Measurements from ENCODE around the gene CHST3. TPM values are rescaled to one million over a fixed set of nuclear protein-coding genes. Genes with fewer than 3 reads are reported as not detected.

The CHST3 gene
- total RNA-seq, 1 donor, result 43.1 TPM

- peaks cover 15% of the 10 kb centered on the region for H3K4me1 ChIP-seq (ENCODE audit: insufficient read depth, low read length)
- no peaks in the 10 kb centered on the region for H3K36me3 ChIP-seq (ENCODE audit: insufficient read depth, low read length)
- H3K4me2 ChIP-seq (ENCODE audit: insufficient read depth, low read length), result peak overlapping the region; percentile 50
- no peak overlapping the region for H3K27ac ChIP-seq (ENCODE audit: low read depth, low read length)
- H3K27me3 ChIP-seq (ENCODE audit: insufficient read depth, low read length), result peaks cover 23% of the 10 kb centered on the region
- no peak overlapping the region for H2AFZ ChIP-seq (ENCODE audit: low read length)
- no peaks in the 10 kb centered on the region for H3K79me2 ChIP-seq (ENCODE audit: insufficient read depth, low read length)
- no peaks in the 10 kb centered on the region for H3K9me3 ChIP-seq (ENCODE audit: low read depth, low read length)
- H4K20me1 ChIP-seq (ENCODE audit: insufficient read depth, low read length), result no peaks in the 10 kb centered on the region
- peak overlapping the region; percentile 42 for H3K4me3 ChIP-seq (ENCODE audit: insufficient read depth, low read length)
- TF ChIP-seq, protein P1, sequence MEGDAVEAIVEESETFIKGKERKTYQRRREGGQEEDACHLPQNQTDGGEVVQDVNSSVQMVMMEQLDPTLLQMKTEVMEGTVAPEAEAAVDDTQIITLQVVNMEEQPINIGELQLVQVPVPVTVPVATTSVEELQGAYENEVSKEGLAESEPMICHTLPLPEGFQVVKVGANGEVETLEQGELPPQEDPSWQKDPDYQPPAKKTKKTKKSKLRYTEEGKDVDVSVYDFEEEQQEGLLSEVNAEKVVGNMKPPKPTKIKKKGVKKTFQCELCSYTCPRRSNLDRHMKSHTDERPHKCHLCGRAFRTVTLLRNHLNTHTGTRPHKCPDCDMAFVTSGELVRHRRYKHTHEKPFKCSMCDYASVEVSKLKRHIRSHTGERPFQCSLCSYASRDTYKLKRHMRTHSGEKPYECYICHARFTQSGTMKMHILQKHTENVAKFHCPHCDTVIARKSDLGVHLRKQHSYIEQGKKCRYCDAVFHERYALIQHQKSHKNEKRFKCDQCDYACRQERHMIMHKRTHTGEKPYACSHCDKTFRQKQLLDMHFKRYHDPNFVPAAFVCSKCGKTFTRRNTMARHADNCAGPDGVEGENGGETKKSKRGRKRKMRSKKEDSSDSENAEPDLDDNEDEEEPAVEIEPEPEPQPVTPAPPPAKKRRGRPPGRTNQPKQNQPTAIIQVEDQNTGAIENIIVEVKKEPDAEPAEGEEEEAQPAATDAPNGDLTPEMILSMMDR (IDR thresholded peaks at IDR 0.05; ENCODE audit: extremely low read depth, low read depth, low read length), result no peak
- no peak for DNase-seq (ENCODE audit: insufficient read length, low spot score, missing footprints)
Observed at GRCh38 chr10:71920540-71921323, 43.5 kb upstream of the CHST3 start.

GRCh38 chr10:71921324-71922027 lies 42.7 kb upstream of the CHST3 start:
- Histone ChIP-seq H3K27me3 (ENCODE audit: insufficient read depth, low read length) (peaks cover 23% of the 10 kb centered on the region), H2AFZ (ENCODE audit: low read length) (no peak overlapping the region), H3K27ac (ENCODE audit: low read depth, low read length) (no peak overlapping the region), H3K9me3 (ENCODE audit: low read depth, low read length) (no peaks in the 10 kb centered on the region), H3K79me2 (ENCODE audit: insufficient read depth, low read length) (no peaks in the 10 kb centered on the region), H3K4me2 (ENCODE audit: insufficient read depth, low read length) (peak overlapping the region; percentile 50), H4K20me1 (ENCODE audit: insufficient read depth, low read length) (no peaks in the 10 kb centered on the region), H3K36me3 (ENCODE audit: insufficient read depth, low read length) (no peaks in the 10 kb centered on the region), H3K4me1 (ENCODE audit: insufficient read depth, low read length) (peaks cover 15% of the 10 kb centered on the region), H3K4me3 (ENCODE audit: insufficient read depth, low read length) (no peak overlapping the region)
- no peak for DNase-seq (ENCODE audit: insufficient read length, low spot score, missing footprints)
- TF ChIP-seq, protein P1 (IDR thresholded peaks at IDR 0.05; ENCODE audit: extremely low read depth, low read depth, low read length), result no peak

DNA sequence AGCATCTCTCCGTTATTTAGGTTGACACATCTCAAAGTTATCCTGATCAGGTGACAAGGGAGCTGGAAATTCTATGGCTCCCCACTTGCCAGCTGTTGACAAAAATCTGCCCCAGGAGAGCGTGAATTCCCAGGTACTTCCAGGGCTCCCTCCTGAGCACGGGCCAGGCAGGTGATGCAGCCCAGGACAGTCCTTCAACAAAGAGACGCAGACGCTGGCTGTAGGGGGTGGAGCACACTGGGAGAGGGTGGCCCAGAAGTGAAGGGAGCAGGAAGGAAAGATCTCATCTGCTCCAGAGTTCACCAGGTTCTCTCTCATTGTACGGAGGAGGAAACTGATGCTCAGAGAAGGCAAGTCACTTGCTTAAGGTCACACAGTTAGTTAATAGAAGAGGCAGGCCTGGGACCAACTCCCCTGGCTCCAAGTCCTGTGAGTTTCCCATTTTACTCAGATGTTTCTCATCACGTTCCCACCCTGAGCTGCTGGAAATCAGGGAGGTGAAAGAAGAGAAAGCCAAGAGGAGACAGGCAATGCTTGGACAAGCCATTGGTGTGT lies 41.0 kb upstream of the CHST3 start:
- Histone ChIP-seq H3K27me3 (ENCODE audit: insufficient read depth, low read length) (peaks cover 16% of the 10 kb centered on the region), H3K4me3 (ENCODE audit: insufficient read depth, low read length) (no peak overlapping the region), H2AFZ (ENCODE audit: low read length) (no peak overlapping the region), H3K27ac (ENCODE audit: low read depth, low read length) (no peak overlapping the region), H3K4me2 (ENCODE audit: insufficient read depth, low read length) (no peak overlapping the region), H3K36me3 (ENCODE audit: insufficient read depth, low read length) (no peaks in the 10 kb centered on the region), H4K20me1 (ENCODE audit: insufficient read depth, low read length) (no peaks in the 10 kb centered on the region), H3K4me1 (ENCODE audit: insufficient read depth, low read length) (peaks cover 18% of the 10 kb centered on the region), H3K9me3 (ENCODE audit: low read depth, low read length) (no peaks in the 10 kb centered on the region), H3K79me2 (ENCODE audit: insufficient read depth, low read length) (no peaks in the 10 kb centered on the region)
- DNase-seq (ENCODE audit: insufficient read length, low spot score, missing footprints), result no peak
- TF ChIP-seq, protein P1 (IDR thresholded peaks at IDR 0.05; ENCODE audit: extremely low read depth, low read depth, low read length), result no peak

GRCh38 chr10:71924771-71925170 lies 39.4 kb upstream of the CHST3 start:
- Histone ChIP-seq H3K4me3 (ENCODE audit: insufficient read depth, low read length) (no peak overlapping the region), H3K4me2 (ENCODE audit: insufficient read depth, low read length) (no peak overlapping the region), H2AFZ (ENCODE audit: low read length) (no peak overlapping the region), H3K79me2 (ENCODE audit: insufficient read depth, low read length) (no peaks in the 10 kb centered on the region), H3K4me1 (ENCODE audit: insufficient read depth, low read length) (peaks cover 18% of the 10 kb centered on the region), H4K20me1 (ENCODE audit: insufficient read depth, low read length) (no peaks in the 10 kb centered on the region), H3K27ac (ENCODE audit: low read depth, low read length) (no peak overlapping the region), H3K36me3 (ENCODE audit: insufficient read depth, low read length) (no peaks in the 10 kb centered on the region), H3K27me3 (ENCODE audit: insufficient read depth, low read length) (peaks cover 16% of the 10 kb centered on the region), H3K9me3 (ENCODE audit: low read depth, low read length) (no peaks in the 10 kb centered on the region)
- TF ChIP-seq, protein P1 (IDR thresholded peaks at IDR 0.05; ENCODE audit: extremely low read depth, low read depth, low read length), result no peak
- no peak for DNase-seq (ENCODE audit: insufficient read length, low spot score, missing footprints)

Measured in osteoblast (primary cell).